SK-N-SH treated with all-trans-retinoic acid at 6 μM for 48 hours (cell line): Measurements from ENCODE around the gene TUT7.

Experiments used
- ARNTL ChIP-seq: fragments of 450-650 bp; formaldehyde crosslinking; IDR thresholded peaks from 2 replicates; pipeline ENCODE4 v1.5.0; 2020; ENCODE audit warnings: low read depth, mild to moderate bottlenecking, moderate library complexity, borderline replicate concordance
- OSR1 ChIP-seq: fragments of 250-450 bp; sonication (Bioruptor Pico); IDR thresholded peaks from 2 replicates; pipeline ENCODE4 v1.8.0; 2022; ENCODE audit warnings: moderate library complexity, mild to moderate bottlenecking, inconsistent platforms
- PATZ1 ChIP-seq: fragments of 250-450 bp; sonication (Bioruptor Pico); IDR thresholded peaks from 2 replicates; pipeline ENCODE4 v1.8.0; 2020; ENCODE audit warnings: mild to moderate bottlenecking, moderate library complexity, borderline replicate concordance
- POU6F1 ChIP-seq: fragments of 250-450 bp; sonication (Bioruptor Pico); IDR thresholded peaks from 2 replicates; pipeline ENCODE4 v1.8.0; 2021; ENCODE audit warnings: low read depth, mild to moderate bottlenecking, moderate library complexity, borderline replicate concordance
- SNAI2 ChIP-seq: fragments of 250-450 bp; sonication (Bioruptor Pico); IDR thresholded peaks from 2 replicates; pipeline ENCODE4 v1.5.0; 2020; ENCODE audit warnings: mild to moderate bottlenecking, moderate library complexity

- TF ChIP-seq POU6F1 (CRISPR knock-in tag) = no peak
- no peak for TF ChIP-seq SNAI2
- no peak for TF ChIP-seq PATZ1 (CRISPR knock-in tag)
- no peak for TF ChIP-seq OSR1 (CRISPR knock-in tag)
- no peak for TF ChIP-seq ARNTL (CRISPR knock-in tag)
Observed at GRCh38 chr9:86369810-86370209, 15.6 kb upstream of the TUT7 start.
